ENCODE data around the gene STAT3.

GRCh38 chr17:42410319-42410685, 22.1 kb upstream of the STAT3 start:
- TF ChIP-seq EZH2 (IDR thresholded peaks at IDR 0.05) = no peak
- no peak for TF ChIP-seq POLR2AphosphoS5 (IDR thresholded peaks at IDR 0.05; ENCODE audit: borderline replicate concordance, low read depth, low read length)
- TF ChIP-seq FOXP2 (optimal IDR thresholded peaks at IDR 0.05; ENCODE audit: control extremely low read depth, extremely low read length, insufficient read depth) = no peak

All from SK-N-MC (cell line).